ENCODE data around the gene GSTM3. TPM values are rescaled to one million over a fixed set of nuclear protein-coding genes. Genes with fewer than 3 reads are reported as not detected.
"Not testable (repeated sequence)": the region's sequence is repeated elsewhere in the genome, so short reads cannot be mapped to it uniquely, and the experiment has no call there.

The GSTM3 gene
- total RNA-seq, 2 donors from 2014 or later, result 4.1 to 8.7 TPM

DNA sequence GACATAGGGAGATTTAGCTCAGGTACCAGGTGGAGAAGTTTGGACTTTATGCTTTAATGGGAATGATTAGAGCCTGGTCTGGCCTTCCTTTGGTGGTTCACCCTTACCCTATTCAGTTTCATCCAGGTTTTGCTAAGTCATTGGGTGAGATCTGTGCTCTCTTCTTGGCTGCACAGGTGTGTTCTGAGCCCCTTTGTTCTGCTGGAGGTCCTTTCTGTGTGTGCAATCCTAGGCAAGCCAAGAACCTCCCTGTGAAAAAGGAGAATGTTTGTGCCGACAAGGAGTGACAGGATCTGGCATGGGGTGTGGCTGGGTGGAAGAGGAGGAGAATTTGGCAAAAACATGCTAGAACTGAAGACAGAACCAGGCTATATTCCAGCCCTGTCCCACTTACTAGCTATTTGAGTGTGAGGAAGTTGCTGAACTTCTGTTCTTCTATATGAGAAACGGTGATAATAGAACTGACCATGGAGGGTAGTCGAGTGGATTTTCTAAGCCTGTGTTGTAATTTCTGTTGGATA lies 24.2 kb downstream of the GSTM3 start:
- intact Hi-C loops (cut with DNase I, micrococcal nuclease), result no loop called here
- DNase-seq (no peak), ATAC-seq (no peak)

DNA sequence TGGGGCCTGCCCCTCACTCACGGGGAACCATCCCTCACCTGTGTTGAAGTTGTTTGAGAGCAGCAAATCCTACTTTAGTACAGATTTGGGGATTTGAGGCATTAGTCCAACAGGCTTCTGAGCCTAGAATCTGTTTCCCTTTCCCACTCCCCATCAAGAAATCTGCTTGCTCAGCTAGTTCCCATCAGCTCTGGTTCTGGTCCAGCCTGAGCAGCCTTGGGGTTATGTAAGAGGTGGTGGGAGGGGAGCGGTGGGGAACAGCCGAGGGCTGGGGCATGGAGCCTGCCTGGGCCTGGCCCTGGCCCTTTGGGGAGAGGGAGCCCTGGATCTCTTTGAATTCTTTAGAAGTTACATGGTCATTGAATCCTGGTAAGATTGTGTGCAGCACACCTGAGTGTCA lies 24.7 kb downstream of the GSTM3 start:
- ATAC-seq (no peak), DNase-seq (no peak)
- intact Hi-C loops (cut with DNase I, micrococcal nuclease), result no loop called here

DNA sequence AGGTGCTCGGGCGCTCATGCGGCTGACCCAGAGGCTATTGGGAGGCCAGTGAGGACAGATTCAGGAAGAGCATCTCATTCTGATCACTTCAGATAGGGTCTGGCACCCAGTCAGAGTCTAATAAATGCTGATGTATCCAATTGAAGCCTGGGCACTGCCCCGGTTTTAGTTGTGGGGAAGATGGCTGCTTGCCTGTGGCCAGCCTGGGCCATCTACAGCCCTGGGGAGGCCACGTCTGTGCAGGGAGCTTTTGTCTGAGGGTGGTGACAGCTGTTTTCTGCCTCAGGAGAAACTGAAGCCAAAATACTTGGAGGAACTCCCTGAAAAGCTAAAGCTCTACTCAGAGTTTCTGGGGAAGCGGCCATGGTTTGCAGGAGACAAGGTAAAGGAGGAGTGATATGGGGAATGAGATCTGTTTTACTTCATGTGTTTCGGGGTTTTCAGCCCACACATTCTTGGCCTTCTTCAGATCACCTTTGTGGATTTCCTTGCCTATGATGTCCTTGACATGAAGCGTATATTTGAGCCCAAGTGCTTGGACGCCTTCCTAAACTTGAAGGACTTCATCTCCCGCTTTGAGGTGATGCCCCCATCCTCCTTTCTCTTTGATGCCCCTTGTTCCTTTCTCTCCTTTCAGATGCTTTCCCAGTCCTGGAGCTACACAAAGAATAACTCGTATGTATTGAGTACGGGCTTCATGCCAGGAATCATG lies 26.0 kb downstream of the GSTM3 start:
- ATAC-seq (no peak), DNase-seq (no peak)
- intact Hi-C loops (cut with DNase I, micrococcal nuclease), result no loop called here

GRCh38 chr1:109713636-109714035 lies 27.2 kb downstream of the GSTM3 start:
- intact Hi-C loops (cut with DNase I, micrococcal nuclease), result no loop called here
- no peak for ATAC-seq
- DNase-seq, result no peak

- DNase-seq (no peak), ATAC-seq (no peak)
- intact Hi-C loops (cut with DNase I, micrococcal nuclease), result no loop called here
These were observed 28.4 kb downstream of the GSTM3 start for GRCh38 chr1:109712321-109712864.

DNA sequence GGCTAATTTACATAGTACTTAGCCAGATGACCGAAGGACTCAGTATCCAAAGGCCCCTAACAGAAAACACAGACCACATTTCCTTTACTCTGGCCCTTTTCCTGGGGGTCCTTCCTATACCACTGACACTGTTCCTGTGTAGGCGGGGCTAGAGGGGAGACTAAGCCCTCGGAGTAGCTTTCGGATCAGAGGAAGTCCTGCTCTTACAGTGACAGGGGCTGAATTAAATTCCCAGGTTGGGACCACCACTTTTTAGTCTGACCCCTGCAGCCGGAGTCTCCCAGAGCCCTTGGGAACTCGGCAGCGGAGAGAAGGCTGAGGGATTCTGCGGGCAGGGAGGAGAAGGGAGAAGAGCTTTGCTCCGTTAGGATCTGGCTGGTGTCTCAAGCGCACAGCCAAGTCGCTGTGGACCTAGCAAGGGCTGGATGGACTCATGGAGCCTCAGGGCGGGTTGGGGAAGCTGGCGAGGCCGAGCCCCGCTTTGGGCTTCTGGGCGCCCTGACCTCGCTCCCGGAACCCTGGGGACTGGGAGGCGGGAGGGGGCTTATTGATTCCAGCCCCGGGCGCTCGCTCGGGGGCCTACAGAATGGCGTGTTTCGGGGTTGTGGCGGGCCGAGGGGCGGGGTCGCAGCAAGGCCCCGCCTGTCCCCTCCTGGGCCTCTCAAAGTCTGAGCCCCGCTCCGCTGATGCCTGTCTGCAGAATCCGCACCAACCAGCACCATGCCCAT lies 29.1 kb downstream of the GSTM3 start, which contains the start of gene GSTM5:
GSTM5 (plus strand) TSS at position 659 of the 728 bp plus-strand sequence; CDS start at position 721, 62 bp downstream.
- DNase-seq; ATAC-seq; intact Hi-C loops (cut with DNase I, micrococcal nuclease): not testable (repeated sequence)

DNA sequence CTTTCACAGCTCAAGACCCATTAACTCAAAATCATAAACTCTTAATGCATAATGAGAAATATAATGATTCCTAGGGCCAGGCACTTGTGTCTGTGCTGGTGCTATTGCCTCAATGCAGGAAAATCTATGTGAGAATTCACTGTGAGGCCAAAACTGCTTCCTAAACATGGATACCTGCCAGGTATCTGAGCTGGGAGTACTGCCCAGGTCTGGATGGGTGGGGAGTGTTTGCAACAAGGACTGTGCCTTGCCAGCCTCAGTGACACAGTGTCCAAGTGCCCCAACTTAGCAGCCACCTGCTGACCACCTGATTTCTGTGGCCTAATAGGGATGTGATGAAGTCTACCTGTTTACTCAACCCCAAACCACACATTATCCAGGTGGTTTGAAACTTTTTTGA lies 31.0 kb downstream of the GSTM3 start:
- intact Hi-C loops (cut with DNase I, micrococcal nuclease); DNase-seq; ATAC-seq: not testable (repeated sequence)

DNA sequence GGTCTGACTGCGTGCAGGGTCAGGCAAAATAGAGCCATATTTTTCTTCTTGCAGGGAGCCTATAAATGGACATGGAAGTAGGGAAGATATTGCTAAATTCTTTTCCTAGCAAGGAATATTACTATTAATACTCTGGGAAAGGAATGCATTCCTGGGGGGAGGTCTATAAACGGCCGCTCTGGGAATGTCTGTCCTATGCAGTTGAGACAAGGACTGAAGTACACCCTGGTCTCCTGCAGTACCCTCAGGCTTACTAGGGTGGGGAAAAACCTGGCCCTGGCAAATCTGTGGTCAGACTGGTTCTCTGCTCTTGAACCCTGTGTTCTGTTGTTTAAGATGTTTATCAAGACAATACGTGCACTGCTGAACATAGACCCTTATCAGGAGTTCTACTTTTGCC lies 31.9 kb downstream of the GSTM3 start:
- DNase-seq, result not testable (repeated sequence)

DNA sequence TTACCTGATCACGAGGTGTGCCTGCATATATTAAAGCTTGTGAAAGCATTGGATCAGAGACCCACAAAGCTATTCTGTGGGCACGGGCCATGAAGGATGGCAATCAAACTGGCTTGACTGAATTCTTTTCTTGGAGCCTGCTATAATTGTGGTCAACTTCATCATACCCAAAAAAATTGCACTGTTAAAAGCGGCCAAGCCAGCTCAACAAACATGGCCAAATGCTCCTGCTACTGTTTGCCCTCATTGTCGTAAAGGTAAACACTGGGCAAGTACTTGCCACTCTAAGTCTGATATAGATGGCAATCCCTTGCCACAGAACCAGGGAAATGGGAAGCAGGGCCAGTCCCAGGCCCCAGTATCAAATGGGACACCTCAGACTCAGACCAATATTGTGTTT lies 35.4 kb downstream of the GSTM3 start:
- intact Hi-C loops (cut with DNase I, micrococcal nuclease), result no loop called here
- DNase-seq, result no peak
- no peak for ATAC-seq

More for the DNA sequence above, 31.9 kb downstream of the GSTM3 start:
- ATAC-seq; intact Hi-C loops (cut with DNase I, micrococcal nuclease): not testable (repeated sequence)

- DNase-seq (no peak), ATAC-seq (no peak)
- intact Hi-C loops (cut with DNase I, micrococcal nuclease), result no loop called here
These were observed 36.7 kb downstream of the GSTM3 start for GRCh38 chr1:109704173-109704572.

- ATAC-seq; intact Hi-C loops (cut with DNase I, micrococcal nuclease); DNase-seq: not testable (repeated sequence)
These were observed 37.9 kb downstream of the GSTM3 start for GRCh38 chr1:109702940-109703339.

DNA sequence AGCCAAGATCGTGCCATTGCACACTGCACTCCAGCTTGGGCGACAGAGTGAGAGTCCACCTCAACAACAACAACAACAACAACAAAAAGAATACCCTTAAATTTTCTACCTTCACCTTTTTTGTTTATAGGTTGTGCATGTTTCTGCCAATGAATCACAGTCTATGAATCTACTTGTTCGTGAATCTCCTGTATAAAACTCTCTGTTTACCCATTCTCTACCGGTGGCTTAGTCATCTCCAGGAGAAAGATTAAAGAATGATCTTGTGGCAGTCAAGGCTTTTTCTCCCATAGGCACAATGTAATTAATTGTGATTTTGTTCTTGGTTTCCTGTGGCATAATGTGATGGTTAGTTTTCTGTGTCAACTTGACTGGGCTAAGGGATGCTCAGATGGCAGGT lies 43.0 kb downstream of the GSTM3 start:
- DNase-seq; ATAC-seq; intact Hi-C loops (cut with DNase I, micrococcal nuclease): not testable (repeated sequence)

- intact Hi-C loops (cut with DNase I, micrococcal nuclease), result no loop called here
- DNase-seq (no peak), ATAC-seq (no peak)
These were observed 43.8 kb downstream of the GSTM3 start for GRCh38 chr1:109697066-109697465.

- ATAC-seq; DNase-seq; intact Hi-C loops (cut with DNase I, micrococcal nuclease): not testable (repeated sequence)
These were observed 45.7 kb downstream of the GSTM3 start for GRCh38 chr1:109695138-109695537.

DNA sequence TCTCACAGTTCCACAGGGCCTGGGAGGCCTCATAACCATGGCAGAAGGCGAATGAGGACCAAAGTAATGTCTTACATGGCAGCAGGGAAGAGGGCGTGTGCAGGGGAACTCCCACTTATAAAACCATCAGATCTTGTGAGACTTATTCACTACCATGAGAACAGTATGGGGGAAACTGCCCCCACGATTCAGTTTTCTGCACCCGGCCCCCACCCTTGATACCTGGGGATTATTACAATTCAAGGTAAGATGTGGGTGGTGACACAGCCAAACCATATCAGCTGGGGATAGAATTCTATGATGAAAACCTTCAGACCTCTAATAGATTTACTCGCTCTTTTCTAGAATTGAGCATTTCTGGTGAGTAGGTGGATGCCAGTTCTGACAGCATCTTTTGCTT lies 46.4 kb downstream of the GSTM3 start:
- DNase-seq; intact Hi-C loops (cut with DNase I, micrococcal nuclease); ATAC-seq: not testable (repeated sequence)

- intact Hi-C loops (cut with DNase I, micrococcal nuclease), result no loop called here
- DNase-seq (no peak), ATAC-seq (no peak)
These were observed 49.1 kb downstream of the GSTM3 start for GRCh38 chr1:109691759-109692158.

DNA sequence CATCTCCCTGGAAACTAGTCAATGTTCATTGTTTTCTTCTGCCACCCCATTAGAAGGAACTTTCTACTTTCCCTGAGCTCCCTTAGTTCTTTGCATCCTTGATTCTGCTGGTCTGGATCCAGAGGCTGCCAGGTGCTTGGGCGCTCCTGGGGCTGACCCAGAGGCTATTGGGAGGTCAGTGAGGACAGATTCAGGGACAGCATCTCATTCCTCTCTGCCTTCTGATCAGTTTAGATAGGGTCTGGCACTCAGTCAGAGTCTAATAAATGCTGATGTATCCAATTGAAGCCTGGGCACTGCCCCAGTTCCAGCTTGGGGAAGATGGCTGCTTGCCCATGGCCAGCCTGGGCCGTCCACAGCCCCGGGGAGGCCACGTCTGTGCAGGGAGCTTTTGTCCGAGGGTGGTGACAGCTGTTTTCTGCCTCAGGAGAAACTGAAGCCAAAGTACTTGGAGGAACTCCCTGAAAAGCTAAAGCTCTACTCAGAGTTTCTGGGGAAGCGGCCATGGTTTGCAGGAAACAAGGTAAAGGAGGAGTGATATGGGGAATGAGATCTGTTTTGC lies 50.9 kb downstream of the GSTM3 start:
- intact Hi-C loops (cut with DNase I, micrococcal nuclease), result no loop called here
- ATAC-seq (no peak), DNase-seq (no peak)

DNA sequence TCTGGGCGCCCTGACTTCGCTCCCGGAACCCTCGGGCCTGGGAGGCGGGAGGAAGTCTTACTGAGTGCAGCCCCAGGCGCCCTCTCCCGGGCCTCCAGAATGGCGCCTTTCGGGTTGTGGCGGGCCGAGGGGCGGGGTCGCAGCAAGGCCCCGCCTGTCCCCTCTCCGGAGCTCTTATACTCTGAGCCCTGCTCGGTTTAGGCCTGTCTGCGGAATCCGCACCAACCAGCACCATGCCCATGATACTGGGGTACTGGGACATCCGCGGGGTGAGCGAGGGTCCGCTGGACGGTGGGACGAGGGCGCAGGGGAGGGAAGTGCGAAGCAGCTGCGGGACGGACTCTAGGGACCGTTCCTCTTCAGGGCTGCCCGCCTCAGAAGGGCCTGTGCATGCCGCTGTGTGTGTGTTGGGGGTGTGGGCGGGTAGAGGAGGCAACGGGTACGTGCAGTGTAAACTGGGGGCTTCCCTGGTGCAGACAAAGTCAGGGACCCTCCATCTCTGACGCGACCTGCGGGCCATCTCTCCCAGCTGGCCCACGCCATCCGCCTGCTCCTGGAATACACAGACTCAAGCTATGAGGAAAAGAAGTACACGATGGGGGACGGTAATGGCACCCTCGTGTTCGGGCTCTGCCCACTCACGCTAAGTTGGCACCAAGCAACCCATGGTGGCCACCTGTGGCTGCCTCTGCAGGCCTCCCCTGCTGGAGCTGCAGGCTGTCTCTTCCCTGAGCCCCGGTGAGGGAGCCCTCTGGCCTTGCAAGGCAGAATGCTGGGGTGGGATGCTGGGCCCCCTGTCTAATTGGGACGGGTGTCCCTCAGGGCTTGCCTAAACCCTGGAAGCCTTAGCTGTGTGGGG lies 53.0 kb downstream of the GSTM3 start, which contains the start of gene GSTM1:
GSTM1 (plus strand) TSS at position 177 of the 859 bp plus-strand sequence; CDS start at position 234, 57 bp downstream.
- no peak for ATAC-seq
- no peak for DNase-seq
- intact Hi-C loops (cut with DNase I, micrococcal nuclease), result no loop called here

Measured in left colon (tissue), 2 donors.